ENCODE data around the gene COL5A2.

The COL5A2 gene

GRCh38 chr2:189178726-189179569 lies 613 bp downstream of the COL5A2 start:
- DNase-seq: no peak

GRCh38 chr2:189178054-189178453 lies 1.5 kb downstream of the COL5A2 start:
- no peak for DNase-seq

- no peak for DNase-seq
Measured at GRCh38 chr2:189177251-189177840, 2.2 kb downstream of the COL5A2 start.

GRCh38 chr2:189176516-189176915 lies 3.0 kb downstream of the COL5A2 start:
- DNase-seq: no peak

GRCh38 chr2:189175869-189176433 lies 3.6 kb downstream of the COL5A2 start:
- no peak for DNase-seq

- no peak for DNase-seq
Measured at GRCh38 chr2:189171956-189172609, 7.5 kb downstream of the COL5A2 start.

- no peak for DNase-seq
Measured at GRCh38 chr2:189168856-189169499, 10.6 kb downstream of the COL5A2 start.

GRCh38 chr2:189165656-189166380 lies 13.7 kb downstream of the COL5A2 start:
- DNase-seq: no peak

GRCh38 chr2:189164746-189165145 lies 14.8 kb downstream of the COL5A2 start:
- no peak for DNase-seq

GRCh38 chr2:189163889-189164288 lies 15.7 kb downstream of the COL5A2 start:
- DNase-seq: no peak

GRCh38 chr2:189162566-189162965 lies 17.0 kb downstream of the COL5A2 start:
- DNase-seq: no peak

GRCh38 chr2:189161894-189162293 lies 17.7 kb downstream of the COL5A2 start:
- DNase-seq: no peak

- no peak for DNase-seq
Measured at GRCh38 chr2:189159717-189160116, 19.8 kb downstream of the COL5A2 start.

GRCh38 chr2:189159273-189159672 lies 20.3 kb downstream of the COL5A2 start:
- no peak for DNase-seq

- DNase-seq: no peak
Measured at GRCh38 chr2:189157939-189158338, 21.6 kb downstream of the COL5A2 start.

- no peak for DNase-seq
Measured at GRCh38 chr2:189157456-189157855, 22.1 kb downstream of the COL5A2 start.

- no peak for DNase-seq
Measured at GRCh38 chr2:189155795-189156194, 23.8 kb downstream of the COL5A2 start.

- no peak for DNase-seq
Measured at GRCh38 chr2:189153619-189154018, 25.9 kb downstream of the COL5A2 start.

- DNase-seq: no peak
Measured at GRCh38 chr2:189152483-189152882, 27.1 kb downstream of the COL5A2 start.

GRCh38 chr2:189151906-189152305 lies 27.7 kb downstream of the COL5A2 start:
- no peak for DNase-seq

- no peak for DNase-seq
Measured at GRCh38 chr2:189150033-189150432, 29.5 kb downstream of the COL5A2 start.

- no peak for DNase-seq
Measured at GRCh38 chr2:189147989-189148388, 31.6 kb downstream of the COL5A2 start.
